SK-N-SH (cell line): ENCODE data around the gene EPHX1. TPM values are rescaled to one million over a fixed set of nuclear protein-coding genes. Genes with fewer than 3 reads are reported as not detected.

ENCODE experiments used
- CTCF ChIA-PET: fragments of 300-600, 350-600 bp; formaldehyde crosslinking; extraction: SDS; loops from one replicate; lab custom pipeline; 2021; lab: Yijun Ruan, JAX
- POLR2A ChIA-PET: fragments of 350-600 bp; sonication (Branson Sonifier 250); formaldehyde crosslinking; extraction: SDS; loops from one replicate; lab custom pipeline; 2020; ENCODE audit warnings: antibody characterized with exemption, inconsistent platforms; lab: Yijun Ruan, JAX
- DNase-seq: peaks from one replicate; pipeline ENCODE4 v3.0.0; 2012
- H2AFZ ChIP-seq: fragments of 200-600 bp; sonication (generic); 2 replicates; pipeline ENCODE4 v1.8.1; 2016; ENCODE audit warnings: antibody characterized with exemption, mild to moderate bottlenecking, low read depth
- H3F3A ChIP-seq: fragments of 200-600 bp; sonication (generic); replicated peaks from 2 replicates; pipeline ENCODE3; 2016; ENCODE audit warnings: antibody characterized with exemption, mild to moderate bottlenecking; ENCODE audit not compliant: insufficient read depth
- H3K27ac ChIP-seq, 2 experiments: fragments of 200-500 bp in 1 of 2; fragments of 200-600 bp in 1 of 2; sonication (Bioruptor generic) in 1 of 2; sonication (generic), shearing (Covaris generic) in 1 of 2; 2 replicates each; pipeline versions ENCODE4 v1.5.1 to v1.6.1; 2014 to 2016; ENCODE audit warnings: low read depth in 2 of 2, inconsistent platforms in 1 of 2, low read length in 1 of 2, mild to moderate bottlenecking in 1 of 2, mixed read lengths in 1 of 2
- H3K27me3 ChIP-seq: fragments of 200-600 bp; sonication (generic), shearing (Covaris generic); 2 replicates; pipeline ENCODE4 v1.6.1; 2016; ENCODE audit warnings: mixed run types; ENCODE audit not compliant: insufficient read depth
- H3K36me3 ChIP-seq, 2 experiments: fragments of 200-500 bp in 1 of 2; fragments of 200-600 bp in 1 of 2; sonication (Bioruptor generic) in 1 of 2; sonication (generic) in 1 of 2; replicated peaks in 1 of 2; 2 replicates each; pipeline versions ENCODE3 to v1.5.1; 2014 to 2016; ENCODE audit warnings: low read length in 1 of 2, mild to moderate bottlenecking in 1 of 2; ENCODE audit not compliant: insufficient read depth in 2 of 2, control insufficient read depth in 1 of 2
- H3K4me1 ChIP-seq, 2 experiments: fragments of 200-500 bp in 1 of 2; fragments of 200-600 bp in 1 of 2; sonication (Bioruptor generic) in 1 of 2; sonication (generic), shearing (Covaris generic) in 1 of 2; 2 replicates each; pipeline versions ENCODE4 v1.5.1 to v1.6.1; 2014 to 2016; ENCODE audit warnings: low read depth in 1 of 2, low read length in 1 of 2, mixed run types in 1 of 2; ENCODE audit not compliant: insufficient read depth in 2 of 2, control insufficient read depth in 1 of 2
- H3K4me2 ChIP-seq: fragments of 200-600 bp; sonication (generic), shearing (Covaris generic); 2 replicates; pipeline ENCODE4 v1.6.1; 2017; ENCODE audit warnings: mixed run types
- H3K4me3 ChIP-seq, 2 experiments: fragments of 200-500 bp in 1 of 2; fragments of 200-600 bp in 1 of 2; sonication (Bioruptor generic) in 1 of 2; sonication (generic), shearing (Covaris generic) in 1 of 2; 2 replicates each; pipeline versions ENCODE4 v1.5.1 to v1.8.1; 2014 to 2016; ENCODE audit warnings: low read depth in 2 of 2, inconsistent platforms in 1 of 2, low read length in 1 of 2, mild to moderate bottlenecking in 1 of 2, mixed read lengths in 1 of 2, moderate library complexity in 1 of 2
- H3K79me2 ChIP-seq: fragments of 200-600 bp; sonication (generic); 2 replicates; pipeline ENCODE4 v1.8.1; 2017; ENCODE audit warnings: mild to moderate bottlenecking; ENCODE audit not compliant: insufficient read depth
- H3K9ac ChIP-seq: fragments of 200-600 bp; sonication (generic); 2 replicates; pipeline ENCODE4 v1.6.1; 2017; ENCODE audit warnings: mixed run types
- H3K9me2 ChIP-seq: fragments of 200-600 bp; sonication (generic); 2 replicates; pipeline ENCODE4 v1.6.1; 2017; ENCODE audit warnings: mixed run types
- H3K9me3 ChIP-seq: fragments of 200-600 bp; sonication (generic); 2 replicates; pipeline ENCODE4 v1.6.1; 2017; ENCODE audit warnings: mixed run types, mild to moderate bottlenecking, moderate library complexity
- H4K20me1 ChIP-seq: fragments of 200-600 bp; sonication (generic); 2 replicates; pipeline ENCODE4 v1.6.1; 2017; ENCODE audit warnings: mild to moderate bottlenecking, mixed run types; ENCODE audit not compliant: insufficient read depth
- CHD2 ChIP-seq: fragments of 150-350 bp; IDR thresholded peaks from 2 replicates; pipeline ENCODE4 v1.6.1; 2018; ENCODE audit warnings: low read length; ENCODE audit not compliant: partially characterized antibody
- EP300 ChIP-seq, 2 experiments: IDR thresholded peaks; 2 replicates each; pipeline versions ENCODE4 v1.4.0 to v1.6.1; 2012; ENCODE audit warnings: borderline replicate concordance in 1 of 2, low read depth in 1 of 2, low read length in 1 of 2
- EZH2phosphoT487 ChIP-seq: fragments of 200-600 bp; sonication (generic); IDR thresholded peaks from 2 replicates; pipeline ENCODE4 v1.6.1; 2017; ENCODE audit warnings: low read depth, mixed run types, mild to moderate bottlenecking, antibody characterized with exemption, moderate library complexity, borderline replicate concordance
- FOXM1 ChIP-seq: IDR thresholded peaks from 2 replicates; pipeline ENCODE4 v1.4.0; 2012; ENCODE audit warnings: low read depth, mild to moderate bottlenecking
- IRF3 ChIP-seq: fragments of 150-350 bp; IDR thresholded peaks from 2 replicates; pipeline ENCODE4 v1.6.1; 2016; ENCODE audit warnings: mild to moderate bottlenecking, low read depth, low read length
- JUND ChIP-seq: IDR thresholded peaks from 2 replicates; pipeline ENCODE4 v1.4.0; 2012
- MAX ChIP-seq: IDR thresholded peaks from 2 replicates; pipeline ENCODE4 v1.4.0; 2012; ENCODE audit warnings: low read depth
- MXI1 ChIP-seq: IDR thresholded peaks from 2 replicates; pipeline ENCODE4 v1.6.1; 2012; ENCODE audit warnings: mild to moderate bottlenecking, low read depth, low read length, improper control_type of control experiment
- POLR2AphosphoS5 ChIP-seq: IDR thresholded peaks from 2 replicates; pipeline ENCODE4 v1.6.1; 2012; ENCODE audit warnings: low read depth, low read length
- RCOR1 ChIP-seq: fragments of 150-350 bp; IDR thresholded peaks from 2 replicates; pipeline ENCODE4 v1.6.1; 2017; ENCODE audit warnings: antibody characterized with exemption, low read length
- REST ChIP-seq: IDR thresholded peaks from 2 replicates; pipeline ENCODE4 v1.6.1; 2012; ENCODE audit warnings: mild to moderate bottlenecking, low read depth, low read length, moderate library complexity
- RFX5 ChIP-seq: IDR thresholded peaks from 2 replicates; pipeline ENCODE4 v1.6.1; 2012; ENCODE audit warnings: mild to moderate bottlenecking, improper control_type of control experiment, low read length
- RXRA ChIP-seq: IDR thresholded peaks from 2 replicates; pipeline ENCODE4 v1.4.0; 2012; ENCODE audit warnings: low read depth, mild to moderate bottlenecking, borderline replicate concordance
- SIN3A ChIP-seq: IDR thresholded peaks from 2 replicates; pipeline ENCODE4 v1.6.1; 2012; ENCODE audit warnings: low read depth, mild to moderate bottlenecking, low read length, moderate library complexity, borderline replicate concordance
- TAF1 ChIP-seq: IDR thresholded peaks from 2 replicates; pipeline ENCODE4 v1.6.1; 2012; ENCODE audit warnings: low read depth, mild to moderate bottlenecking, low read length, moderate library complexity, borderline replicate concordance
- TCF12 ChIP-seq: IDR thresholded peaks from 2 replicates; pipeline ENCODE4 v1.4.0; 2012
- WGBS: methylation state at CpG from one replicate; pipeline ENCODE4 v1.1.6; 2017; ENCODE audit warnings: low lambda C conversion rate; 5-methylcytosine and 5-hydroxymethylcytosine counted together
- polyA plus RNA-seq, 3 experiments: library from polyadenylated mRNA; depleted of rRNA; stranded (reverse); fragments of >200 nt; gene quantifications; 2 replicates each; pipeline ENCODE4 v1.2.3, GENCODE V29; 2012
- TF ChIP-seq, protein P1 (sequence below): IDR thresholded peaks from 2 replicates; pipeline ENCODE4 v1.4.0; 2012; ENCODE audit warnings: low read depth, borderline replicate concordance
- TF ChIP-seq, protein P2 (sequence below): IDR thresholded peaks from 2 replicates; pipeline ENCODE4; 2012

Gene EPHX1
- polyA plus RNA-seq, 1 of the 3 experiments (the other 2 are of a cell fraction): 45.7 TPM

DNA sequence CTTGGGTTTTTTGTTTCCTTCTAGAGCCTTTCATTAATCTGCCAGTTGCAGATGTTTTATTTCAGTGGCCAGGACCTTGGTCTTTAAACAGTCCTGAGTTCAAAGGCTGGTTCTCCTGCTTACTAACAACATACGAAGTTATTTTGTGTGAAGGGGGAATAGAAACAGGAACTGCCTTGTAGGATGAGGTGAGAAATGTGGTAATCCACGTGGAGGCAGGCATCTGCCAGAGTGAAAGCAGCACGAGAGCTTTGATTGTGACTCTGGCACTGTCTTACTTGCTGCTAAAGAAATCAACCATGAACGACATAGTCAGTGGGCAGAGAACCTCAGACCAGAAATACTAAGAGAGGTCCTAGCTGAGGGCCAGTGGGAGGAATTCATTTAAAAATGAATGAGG lies 41.9 kb downstream of the EPHX1 start:
- Histone ChIP-seq H3K9me3 (no peaks in the 10 kb centered on the region), H3K27ac (no peak overlapping the region), H3F3A (no peaks in the 10 kb centered on the region), H3K27me3 (no peaks in the 10 kb centered on the region), H3K9ac (no peak overlapping the region), H3K4me2 (no peak overlapping the region), H3K9me2 (no peaks in the 10 kb centered on the region), H4K20me1 (no peaks in the 10 kb centered on the region), H3K4me1 (peaks cover 0 to 4% of the 10 kb centered on the region in 2 experiments; a peak in 1 of 4 replicates), H3K79me2 (no peaks in the 10 kb centered on the region), H3K4me3 (no peak overlapping the region), H3K36me3 (peaks cover 0 to 13% of the 10 kb centered on the region in 2 experiments), H2AFZ (no peak overlapping the region)
- DNase-seq: no peak
- TF ChIP-seq REST (no peak), POLR2AphosphoS5 (no peak), RFX5 (no peak), TAF1 (no peak), EZH2phosphoT487 (no peak), JUND (no peak), IRF3 (no peak), EP300 (IDR thresholded peaks at IDR 0.05; ENCODE audit: borderline replicate concordance in 1 of 2, low read depth in 1 of 2, low read length in 1 of 2) (no peak), SIN3A (no peak), FOXM1 (no peak), MXI1 (no peak), RCOR1 (no peak), TCF12 (no peak), MAX (no peak), RXRA (no peak), CHD2 (no peak)
- TF ChIP-seq, protein P1, sequence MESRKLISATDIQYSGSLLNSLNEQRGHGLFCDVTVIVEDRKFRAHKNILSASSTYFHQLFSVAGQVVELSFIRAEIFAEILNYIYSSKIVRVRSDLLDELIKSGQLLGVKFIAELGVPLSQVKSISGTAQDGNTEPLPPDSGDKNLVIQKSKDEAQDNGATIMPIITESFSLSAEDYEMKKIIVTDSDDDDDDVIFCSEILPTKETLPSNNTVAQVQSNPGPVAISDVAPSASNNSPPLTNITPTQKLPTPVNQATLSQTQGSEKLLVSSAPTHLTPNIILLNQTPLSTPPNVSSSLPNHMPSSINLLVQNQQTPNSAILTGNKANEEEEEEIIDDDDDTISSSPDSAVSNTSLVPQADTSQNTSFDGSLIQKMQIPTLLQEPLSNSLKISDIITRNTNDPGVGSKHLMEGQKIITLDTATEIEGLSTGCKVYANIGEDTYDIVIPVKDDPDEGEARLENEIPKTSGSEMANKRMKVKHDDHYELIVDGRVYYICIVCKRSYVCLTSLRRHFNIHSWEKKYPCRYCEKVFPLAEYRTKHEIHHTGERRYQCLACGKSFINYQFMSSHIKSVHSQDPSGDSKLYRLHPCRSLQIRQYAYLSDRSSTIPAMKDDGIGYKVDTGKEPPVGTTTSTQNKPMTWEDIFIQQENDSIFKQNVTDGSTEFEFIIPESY: no peak
- TF ChIP-seq, protein P2, sequence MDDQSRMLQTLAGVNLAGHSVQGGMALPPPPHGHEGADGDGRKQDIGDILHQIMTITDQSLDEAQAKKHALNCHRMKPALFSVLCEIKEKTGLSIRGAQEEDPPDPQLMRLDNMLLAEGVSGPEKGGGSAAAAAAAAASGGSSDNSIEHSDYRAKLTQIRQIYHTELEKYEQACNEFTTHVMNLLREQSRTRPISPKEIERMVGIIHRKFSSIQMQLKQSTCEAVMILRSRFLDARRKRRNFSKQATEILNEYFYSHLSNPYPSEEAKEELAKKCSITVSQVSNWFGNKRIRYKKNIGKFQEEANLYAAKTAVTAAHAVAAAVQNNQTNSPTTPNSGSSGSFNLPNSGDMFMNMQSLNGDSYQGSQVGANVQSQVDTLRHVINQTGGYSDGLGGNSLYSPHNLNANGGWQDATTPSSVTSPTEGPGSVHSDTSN: no peak
- POLR2A ChIA-PET: no interaction called here
- WGBS: 78% methylated on average over 4 of the region's 4 CpGs
- CTCF ChIA-PET: interaction anchor here (1.0 to 2.0 kb wide), 3 partner anchors 41 to 377 kb away, joined by 3 to 9 read pairs (median 3); no protein-coding TSS in a partner anchor
